ENCODE measurements around the gene PRKN.

Gene PRKN

GRCh38 chr6:161349886-161350285 is 1377.7 kb downstream of the PRKN start:
- no peak for TF ChIP-seq CTCF (IDR thresholded peaks at IDR 0.05; ENCODE audit: low read depth, low read length)
- no peak overlapping the region for H3K4me3 ChIP-seq (ENCODE audit: low read depth, low read length)

- H3K4me3 ChIP-seq (ENCODE audit: low read depth, low read length): no peak overlapping the region
- no peak for TF ChIP-seq CTCF (IDR thresholded peaks at IDR 0.05; ENCODE audit: low read depth, low read length)
Observed at GRCh38 chr6:161348628-161348994, 1379.0 kb downstream of the PRKN start.

GRCh38 chr6:161347988-161348627 is 1379.5 kb downstream of the PRKN start:
- no peak for TF ChIP-seq CTCF (IDR thresholded peaks at IDR 0.05; ENCODE audit: low read depth, low read length)
- no peak overlapping the region for H3K4me3 ChIP-seq (ENCODE audit: low read depth, low read length)

GRCh38 chr6:161347125-161347524 is 1380.4 kb downstream of the PRKN start:
- no peak overlapping the region for H3K4me3 ChIP-seq (ENCODE audit: low read depth, low read length)
- no peak for TF ChIP-seq CTCF (IDR thresholded peaks at IDR 0.05; ENCODE audit: low read depth, low read length)

GRCh38 chr6:161346717-161347116 is 1380.8 kb downstream of the PRKN start:
- TF ChIP-seq CTCF (IDR thresholded peaks at IDR 0.05; ENCODE audit: low read depth, low read length): no peak

GRCh38 chr6:161344626-161345025 is 1382.9 kb downstream of the PRKN start:
- H3K4me3 ChIP-seq (ENCODE audit: low read depth, low read length): no peak overlapping the region
- TF ChIP-seq CTCF (IDR thresholded peaks at IDR 0.05; ENCODE audit: low read depth, low read length): no peak

More at GRCh38 chr6:161346717-161347116, 1380.8 kb downstream of the PRKN start:
- H3K4me3 ChIP-seq (ENCODE audit: low read depth, low read length): no peak overlapping the region

GRCh38 chr6:161342039-161342438 is 1385.5 kb downstream of the PRKN start:
- no peak for TF ChIP-seq CTCF (IDR thresholded peaks at IDR 0.05; ENCODE audit: low read depth, low read length)
- no peak overlapping the region for H3K4me3 ChIP-seq (ENCODE audit: low read depth, low read length)

Measured in WI38 (cell line).